ENCODE results near the gene DHRS7C.

DNA sequence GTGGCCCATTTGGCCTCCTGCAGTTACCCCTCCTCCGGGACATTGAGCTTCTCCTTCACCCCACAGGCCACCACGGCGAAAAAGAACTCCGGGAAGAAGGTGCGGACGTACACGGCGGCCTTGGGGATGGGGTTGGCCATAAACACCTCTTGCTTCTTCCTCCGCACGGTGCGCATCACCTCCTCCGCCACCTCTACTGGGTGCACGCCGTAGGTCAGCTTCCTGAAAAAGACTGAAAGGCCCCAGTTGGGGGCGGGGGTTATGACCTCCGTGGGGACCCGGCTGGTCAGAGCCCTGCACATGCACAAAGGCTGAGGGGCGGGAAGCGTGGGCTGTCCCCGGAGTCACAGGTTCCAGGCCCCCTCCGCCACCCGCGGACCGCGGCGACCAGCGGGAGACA is 19.9 kb downstream of the DHRS7C start:
- TF ChIP-seq, protein P1, sequence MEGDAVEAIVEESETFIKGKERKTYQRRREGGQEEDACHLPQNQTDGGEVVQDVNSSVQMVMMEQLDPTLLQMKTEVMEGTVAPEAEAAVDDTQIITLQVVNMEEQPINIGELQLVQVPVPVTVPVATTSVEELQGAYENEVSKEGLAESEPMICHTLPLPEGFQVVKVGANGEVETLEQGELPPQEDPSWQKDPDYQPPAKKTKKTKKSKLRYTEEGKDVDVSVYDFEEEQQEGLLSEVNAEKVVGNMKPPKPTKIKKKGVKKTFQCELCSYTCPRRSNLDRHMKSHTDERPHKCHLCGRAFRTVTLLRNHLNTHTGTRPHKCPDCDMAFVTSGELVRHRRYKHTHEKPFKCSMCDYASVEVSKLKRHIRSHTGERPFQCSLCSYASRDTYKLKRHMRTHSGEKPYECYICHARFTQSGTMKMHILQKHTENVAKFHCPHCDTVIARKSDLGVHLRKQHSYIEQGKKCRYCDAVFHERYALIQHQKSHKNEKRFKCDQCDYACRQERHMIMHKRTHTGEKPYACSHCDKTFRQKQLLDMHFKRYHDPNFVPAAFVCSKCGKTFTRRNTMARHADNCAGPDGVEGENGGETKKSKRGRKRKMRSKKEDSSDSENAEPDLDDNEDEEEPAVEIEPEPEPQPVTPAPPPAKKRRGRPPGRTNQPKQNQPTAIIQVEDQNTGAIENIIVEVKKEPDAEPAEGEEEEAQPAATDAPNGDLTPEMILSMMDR (optimal IDR thresholded peaks at IDR 0.05 in 1 of 3, IDR thresholded peaks at IDR 0.05 in 1 of 3, conservative IDR thresholded peaks at IDR 0.05 in 1 of 3; ENCODE audit: extremely low read depth in 1 of 3, insufficient read depth in 2 of 3, low read length in 3 of 3): no peak
- no peak for TF ChIP-seq EZH2 (IDR thresholded peaks at IDR 0.05; ENCODE audit: low read length)
